ENCODE results near the gene HMGB3.

HMGB3 gene

GRCh38 chrX:150982788-150983520 lies at the start of gene HMGB3:
Gene HMGB3 (plus strand): TSS chrX:150983335. CDS start chrX:150985600, 2,265 bp downstream.
- H3K27ac ChIP-seq: peak within 1 kb of the TSS; percentile 78
- no peak for TF ChIP-seq CTCF (conservative IDR thresholded peaks at IDR 0.05)

- no peak for TF ChIP-seq CTCF (conservative IDR thresholded peaks at IDR 0.05)
Observed at GRCh38 chrX:150933945-150934350, 49.2 kb upstream of the HMGB3 start.

GRCh38 chrX:150934453-150934852 lies 48.7 kb upstream of the HMGB3 start:
- no peak overlapping the region for H3K27ac ChIP-seq

More at GRCh38 chrX:150933945-150934350, 49.2 kb upstream of the HMGB3 start:
- H3K27ac ChIP-seq: no peak overlapping the region

GRCh38 chrX:150935467-150935866 lies 47.7 kb upstream of the HMGB3 start:
- H3K27ac ChIP-seq: no peak overlapping the region
- no peak for TF ChIP-seq CTCF (conservative IDR thresholded peaks at IDR 0.05)

More at GRCh38 chrX:150934453-150934852, 48.7 kb upstream of the HMGB3 start:
- TF ChIP-seq CTCF (conservative IDR thresholded peaks at IDR 0.05): no peak

- H3K27ac ChIP-seq: no peak overlapping the region
- no peak for TF ChIP-seq CTCF (conservative IDR thresholded peaks at IDR 0.05)
Observed at GRCh38 chrX:150936556-150936955, 46.6 kb upstream of the HMGB3 start.

- no peak for TF ChIP-seq CTCF (conservative IDR thresholded peaks at IDR 0.05)
Observed at GRCh38 chrX:150940844-150941495, 42.2 kb upstream of the HMGB3 start.

GRCh38 chrX:150941580-150941979 lies 41.6 kb upstream of the HMGB3 start:
- no peak overlapping the region for H3K27ac ChIP-seq
- no peak for TF ChIP-seq CTCF (conservative IDR thresholded peaks at IDR 0.05)

More at GRCh38 chrX:150940844-150941495, 42.2 kb upstream of the HMGB3 start:
- H3K27ac ChIP-seq: no peak overlapping the region

Measured in VCaP (cell line).